HUDEP-2 (cell line): ENCODE results near the gene SLC29A3.

Experiments used
- DNase-seq, 76 experiments: peaks; one replicate each; lab custom pipeline; 2025; ENCODE audit not compliant: unreplicated experiment in 76 of 76; lab: John Stamatoyannopoulos, UW

SLC29A3 gene

DNA sequence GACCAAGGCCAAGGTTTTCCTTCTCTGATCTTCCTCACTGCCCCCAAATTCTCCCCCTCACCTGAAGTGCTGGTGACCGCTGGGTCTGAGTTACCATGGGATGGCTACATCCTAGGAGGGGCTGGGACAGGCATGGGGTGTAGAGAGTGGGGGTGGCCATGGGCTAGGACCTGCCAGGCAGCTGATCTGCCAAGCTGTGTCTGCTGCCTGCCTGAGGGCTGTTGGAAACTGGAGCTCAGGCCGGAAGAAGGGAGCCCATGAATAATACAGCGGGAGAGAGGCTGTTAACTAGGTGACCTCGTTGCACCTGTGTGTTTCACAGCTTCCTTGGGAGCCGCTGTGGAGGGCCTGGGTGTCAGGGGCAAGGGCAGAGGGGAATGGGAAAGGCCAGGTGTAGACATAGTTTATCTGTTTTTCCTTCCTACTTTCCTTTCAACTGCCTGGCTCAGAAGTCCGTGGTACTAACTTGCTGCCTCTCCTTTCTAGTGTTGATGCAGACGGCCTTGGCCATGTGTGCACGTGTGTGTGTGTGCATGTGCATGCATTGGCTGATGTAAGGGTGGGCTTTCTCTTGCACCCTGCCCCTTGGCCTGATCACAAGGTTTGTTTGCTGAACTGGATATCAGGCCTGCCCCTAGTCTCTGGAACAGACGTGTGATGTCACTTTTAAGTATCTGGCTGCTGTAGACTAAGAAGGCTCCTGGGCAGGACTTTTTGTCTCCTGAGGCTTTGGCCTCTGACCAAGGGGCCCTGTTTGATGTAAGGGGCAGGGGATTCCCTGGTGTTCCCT, 89.6 kb downstream of the SLC29A3 start:
- no peak for DNase-seq

DNA sequence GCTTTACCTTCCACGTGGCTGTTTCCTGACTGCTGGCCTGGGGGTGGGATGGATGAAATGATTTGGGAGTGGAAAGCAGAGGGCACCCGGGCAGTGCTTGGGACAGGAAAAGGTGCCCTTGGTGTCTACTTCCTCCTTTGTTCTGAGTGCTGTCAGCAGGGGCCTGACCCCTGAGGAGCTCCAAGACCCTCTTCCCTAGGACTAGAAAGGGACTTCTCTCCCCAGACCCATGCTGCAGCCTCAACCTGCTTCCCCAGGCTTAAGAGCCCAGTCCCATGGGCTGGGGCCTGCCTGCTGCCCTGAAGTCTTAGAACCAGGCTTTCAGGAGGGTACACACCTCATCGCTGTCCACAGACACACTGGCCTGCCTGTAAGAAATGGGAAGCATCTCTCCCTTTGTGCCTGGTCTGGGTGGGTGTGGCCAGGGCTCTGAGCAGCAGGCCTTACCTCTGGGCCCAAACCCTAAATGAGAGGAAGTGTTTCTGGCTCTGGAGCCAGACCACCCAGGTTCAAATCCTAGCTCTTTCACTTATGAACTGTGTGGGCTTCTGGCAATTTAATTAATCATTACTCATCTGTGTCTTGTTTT, 90.6 kb downstream of the SLC29A3 start:
- no peak for DNase-seq
